Activated T-helper 1 cell treated with Interleukin-2 at 50 U/mL for 16 hours (primary cell): ENCODE data around the gene CNTNAP5.

Experiments
- DNase-seq: peaks from one replicate; pipeline ENCODE4 v3.0.0-alpha.2; 2020; ENCODE audit warnings: low read depth

The CNTNAP5 gene

DNA sequence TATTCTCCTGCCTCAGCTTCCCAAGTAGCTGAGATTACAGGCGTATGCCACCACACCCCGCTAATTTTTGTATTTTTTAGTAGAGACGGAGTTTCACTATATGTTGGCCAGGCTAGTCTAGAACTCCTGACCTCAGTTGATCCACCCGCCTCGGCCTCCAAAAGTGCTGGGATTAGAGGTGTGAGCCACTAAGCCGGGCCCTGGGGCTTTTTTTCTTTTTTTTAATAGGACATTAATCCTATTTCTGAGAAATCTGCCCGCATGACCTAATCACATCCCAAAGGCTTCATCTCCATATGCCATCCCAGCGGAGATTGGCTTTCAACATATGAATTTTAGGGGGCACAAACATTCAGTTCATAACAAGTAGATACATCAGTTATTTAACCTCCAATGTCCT, 128.6 kb downstream of the CNTNAP5 start:
- DNase-seq, result no peak

DNA sequence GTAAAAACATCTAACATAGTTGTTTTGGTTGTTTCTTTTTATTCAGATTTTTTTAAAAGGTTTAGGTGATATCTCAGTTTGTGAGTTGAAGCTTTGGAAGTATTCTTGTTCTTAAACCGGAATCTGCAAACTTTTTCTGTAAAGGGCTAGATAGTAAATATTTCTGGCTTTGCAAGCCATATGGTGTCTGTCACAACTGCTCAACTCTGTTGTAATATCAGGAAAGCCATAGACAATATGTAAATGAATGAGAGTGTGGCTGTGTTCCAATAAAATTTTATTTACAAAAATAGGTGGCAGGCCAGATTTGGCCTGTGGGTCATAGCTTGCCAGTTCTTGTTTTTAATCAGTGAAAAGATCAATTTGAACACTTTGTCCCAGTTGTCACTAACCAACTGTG, 134.1 kb downstream of the CNTNAP5 start:
- DNase-seq, result no peak

DNA sequence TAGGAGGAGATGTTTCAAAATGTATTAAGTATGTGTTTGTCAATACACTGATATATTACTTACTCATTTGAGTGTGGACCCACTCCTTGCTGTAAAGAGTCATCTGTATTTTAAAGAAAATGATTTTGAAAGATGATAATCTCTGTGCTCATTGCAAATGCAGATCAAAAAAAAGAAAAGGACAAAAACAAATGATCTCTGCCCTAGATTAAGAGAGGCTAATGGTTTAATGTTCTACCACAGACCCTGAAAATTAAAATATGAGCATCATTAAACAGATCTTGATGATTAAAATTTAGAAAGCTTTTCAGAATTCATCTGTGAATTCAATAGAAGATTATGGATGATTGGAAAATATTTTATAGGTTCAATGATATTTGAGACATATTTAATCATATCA, 136.5 kb downstream of the CNTNAP5 start:
- no peak for DNase-seq

DNA sequence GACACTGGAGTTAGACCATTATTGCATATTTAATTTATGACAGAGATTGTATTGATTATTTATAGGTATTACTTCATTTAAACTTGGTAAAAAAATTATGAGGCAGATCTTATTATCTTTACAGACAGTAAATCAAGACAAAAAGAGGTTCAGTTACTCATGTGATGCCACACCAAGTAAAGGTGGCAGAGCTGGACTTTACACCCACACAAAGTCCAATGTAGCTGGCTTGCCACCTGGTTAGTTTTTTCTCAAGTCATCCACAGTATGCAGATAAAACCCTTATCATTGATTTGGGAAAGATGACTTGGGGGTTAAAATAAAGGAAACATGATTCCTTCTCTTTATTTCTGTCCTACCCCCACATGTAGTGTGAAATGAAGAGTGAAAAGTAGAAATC, 137.2 kb downstream of the CNTNAP5 start:
- no peak for DNase-seq

DNA sequence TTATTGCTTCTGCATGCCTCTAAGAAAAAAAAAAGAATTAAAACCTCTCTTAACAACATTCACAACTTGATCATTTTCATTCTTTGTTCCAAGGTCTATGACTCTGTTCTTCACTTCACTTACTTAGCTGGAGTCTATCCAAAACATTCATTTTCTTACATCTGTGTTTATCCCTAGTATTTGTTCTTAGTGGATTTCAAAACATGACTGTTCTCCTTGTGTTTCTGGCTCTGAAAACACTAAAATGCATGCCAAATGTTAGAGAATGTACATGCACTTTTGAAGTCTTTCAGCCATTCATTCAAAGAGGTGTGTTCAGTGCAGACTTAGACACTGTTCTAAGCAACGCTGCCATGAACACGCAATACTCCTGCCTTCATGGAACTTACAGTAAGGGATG, 138.8 kb downstream of the CNTNAP5 start:
- DNase-seq, result no peak

DNA sequence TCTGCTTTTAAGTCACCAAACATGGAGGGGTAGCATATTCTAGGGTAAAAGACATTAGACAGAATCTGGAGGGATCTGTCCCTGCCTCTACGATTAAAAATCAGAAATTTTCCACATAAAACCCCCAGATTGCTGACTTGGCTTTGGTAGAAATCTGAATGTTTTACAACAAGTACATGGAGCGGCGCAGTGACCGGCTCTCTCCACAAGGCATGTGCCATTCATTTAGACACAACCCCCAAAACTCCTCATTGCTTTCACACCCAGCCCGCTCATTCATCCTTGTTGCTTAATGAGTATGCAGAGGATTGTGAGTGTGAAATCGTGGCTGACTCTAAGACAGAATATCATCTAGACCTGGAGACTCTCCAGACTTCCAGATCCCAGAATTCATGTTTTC, 140.6 kb downstream of the CNTNAP5 start:
- DNase-seq, result no peak

DNA sequence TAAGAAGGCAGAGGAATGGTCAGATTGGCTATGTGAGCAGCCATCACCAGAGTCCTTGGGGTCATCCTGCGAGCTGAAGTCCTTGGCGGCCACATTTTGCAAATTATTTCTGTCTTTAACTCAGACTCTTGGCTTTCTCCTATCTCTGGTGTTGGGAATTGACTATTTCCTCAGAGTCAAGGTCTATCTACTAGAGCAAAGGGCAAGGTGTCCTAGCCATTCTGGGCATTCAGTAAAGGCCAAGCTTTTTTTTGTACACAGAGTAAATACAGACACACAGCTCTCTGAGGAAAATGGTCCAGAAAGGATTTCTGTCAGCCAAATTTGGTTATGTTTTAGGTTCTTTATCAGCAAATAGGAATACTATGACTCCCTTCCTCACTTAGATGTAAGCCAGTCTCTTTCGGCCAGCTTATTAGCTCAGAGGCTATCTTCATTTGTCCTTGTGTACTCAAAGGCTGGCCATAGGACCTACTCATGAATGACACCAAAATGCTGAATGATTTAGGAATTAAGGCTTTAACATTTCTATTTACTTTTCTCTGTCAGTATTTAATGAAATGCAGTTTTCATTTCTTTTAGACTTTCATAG, 146.5 kb downstream of the CNTNAP5 start:
- DNase-seq, result no peak

DNA sequence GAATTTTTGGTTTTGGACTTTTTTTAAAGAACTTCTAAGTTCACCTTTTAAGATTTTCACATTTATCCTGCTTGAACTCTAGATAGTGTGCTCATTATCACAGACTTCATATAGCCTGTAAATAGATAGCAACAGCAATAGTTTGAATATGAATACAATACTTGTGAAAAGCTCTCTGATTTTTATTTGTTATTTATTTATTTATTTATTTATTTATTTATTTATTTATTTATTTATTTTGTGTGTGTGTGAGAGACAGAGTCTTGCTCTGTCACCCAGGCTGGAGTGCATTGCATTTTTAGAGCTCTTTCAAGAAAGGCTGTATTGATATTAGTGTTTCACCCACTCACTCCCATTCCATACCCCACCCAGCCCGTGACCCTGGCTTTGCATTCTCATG, 153.6 kb downstream of the CNTNAP5 start:
- no peak for DNase-seq

DNA sequence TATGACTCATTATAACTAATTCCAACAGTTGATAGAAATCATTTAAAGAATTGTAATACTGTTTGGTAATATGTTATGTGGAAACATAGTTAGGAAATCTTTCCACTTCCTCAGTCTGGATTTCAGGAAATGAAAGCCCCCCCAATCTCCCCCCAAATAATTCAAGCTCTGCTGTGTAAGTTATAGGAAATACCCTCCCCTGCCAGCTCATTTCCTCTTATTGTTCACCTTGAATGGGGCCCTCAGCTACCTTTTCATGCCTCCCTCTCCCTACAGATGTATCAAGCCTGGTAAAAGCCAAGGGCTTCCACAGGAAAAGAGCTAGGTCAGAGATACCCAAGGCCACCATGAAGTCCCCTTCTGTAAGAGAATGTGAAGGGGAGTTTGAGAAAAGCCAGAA, 155.5 kb downstream of the CNTNAP5 start:
- DNase-seq, result no peak

DNA sequence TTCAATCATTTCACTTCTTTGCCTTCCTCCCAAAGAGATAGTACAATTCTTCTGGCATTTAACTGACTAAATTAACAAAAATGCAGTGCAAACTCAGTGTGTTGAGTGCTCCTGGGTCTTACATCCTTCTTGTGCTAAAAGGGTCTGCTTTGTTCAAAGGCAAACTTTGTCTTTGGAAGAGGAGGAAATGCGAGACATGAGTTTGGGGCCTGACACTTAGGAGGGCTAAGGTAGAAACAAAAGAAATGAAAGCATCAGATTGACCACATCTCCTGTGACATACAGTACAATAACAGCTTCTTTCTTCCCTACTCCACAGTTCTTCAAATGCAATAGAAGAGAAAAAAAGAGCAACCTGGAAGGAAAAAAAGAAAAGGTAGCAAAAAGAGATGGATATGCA, 161.7 kb downstream of the CNTNAP5 start:
- no peak for DNase-seq

DNA sequence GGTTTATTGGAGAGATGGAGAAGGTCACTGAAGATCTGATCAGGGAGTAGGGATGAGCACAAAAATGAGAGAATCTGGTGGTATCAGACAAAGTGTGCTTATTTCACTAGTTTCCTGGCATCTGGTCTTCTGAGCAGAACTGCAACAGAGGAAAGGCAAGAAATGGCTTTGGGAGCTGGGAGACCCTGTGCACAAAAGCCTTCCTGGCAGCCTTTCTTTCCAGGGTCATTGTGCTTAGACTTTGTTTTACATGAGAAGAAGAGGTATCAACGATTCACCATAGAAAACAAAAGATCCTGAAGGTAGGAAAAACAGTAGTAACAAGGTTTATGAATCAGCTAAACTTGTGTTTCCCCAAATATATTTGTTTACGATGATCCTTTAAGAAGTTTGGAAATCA, 162.9 kb downstream of the CNTNAP5 start:
- DNase-seq, result no peak

DNA sequence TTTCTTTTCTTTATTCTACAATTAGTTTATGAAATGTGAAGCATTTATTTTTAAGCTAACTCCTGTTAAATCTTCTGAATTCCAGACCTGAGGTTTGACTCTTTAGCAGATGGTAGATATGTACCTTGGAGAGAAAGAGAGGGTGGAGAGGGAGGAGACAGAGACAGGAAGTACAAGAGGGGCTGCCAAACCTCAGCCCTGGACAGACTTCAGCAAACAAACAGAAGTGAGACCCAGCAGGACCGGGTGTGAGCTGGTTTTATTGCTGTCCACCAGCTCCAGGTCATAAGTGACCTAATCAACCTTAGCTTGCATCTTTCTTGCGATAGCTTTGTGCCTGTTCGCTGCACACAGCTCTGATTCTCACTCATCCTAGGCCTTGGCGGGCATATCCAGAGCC, 168.6 kb downstream of the CNTNAP5 start:
- no peak for DNase-seq

DNA sequence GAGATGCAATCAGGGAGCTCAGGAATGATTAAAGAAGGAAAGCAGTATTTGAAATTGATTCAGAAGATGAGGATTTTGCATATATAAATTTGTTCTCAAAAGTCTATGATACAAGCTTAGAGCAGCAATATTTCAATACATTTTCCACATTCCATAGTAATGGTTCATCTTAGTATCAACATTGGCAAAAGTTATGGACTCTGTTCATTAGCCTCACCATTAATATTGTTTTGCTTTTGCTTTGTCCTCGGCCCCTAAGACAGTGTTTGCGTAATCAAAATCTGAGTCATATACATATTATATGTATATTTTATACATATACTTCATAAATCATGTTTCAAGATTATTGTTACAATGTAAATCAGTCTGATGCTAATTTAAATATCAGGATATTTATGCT, 176.6 kb downstream of the CNTNAP5 start:
- DNase-seq, result no peak

DNA sequence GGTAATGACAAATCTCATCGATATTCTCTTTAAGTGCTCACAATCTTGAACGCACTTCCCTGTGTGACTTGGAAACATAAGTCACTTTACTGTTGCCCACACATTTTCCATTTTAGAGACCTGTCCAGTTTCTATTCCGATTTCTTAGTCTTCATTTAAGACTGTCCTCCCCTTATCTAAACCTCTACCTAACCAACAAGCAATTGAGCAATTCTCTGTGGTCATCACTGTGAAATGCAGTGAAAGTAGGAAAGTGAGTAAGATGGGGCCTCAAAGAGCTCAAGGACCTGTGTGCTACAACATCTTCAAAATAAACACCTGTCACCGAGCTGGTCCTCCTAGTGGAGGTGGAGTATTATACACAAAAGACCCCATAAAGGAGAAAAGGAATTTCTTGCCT, 184.4 kb downstream of the CNTNAP5 start:
- DNase-seq, result no peak

DNA sequence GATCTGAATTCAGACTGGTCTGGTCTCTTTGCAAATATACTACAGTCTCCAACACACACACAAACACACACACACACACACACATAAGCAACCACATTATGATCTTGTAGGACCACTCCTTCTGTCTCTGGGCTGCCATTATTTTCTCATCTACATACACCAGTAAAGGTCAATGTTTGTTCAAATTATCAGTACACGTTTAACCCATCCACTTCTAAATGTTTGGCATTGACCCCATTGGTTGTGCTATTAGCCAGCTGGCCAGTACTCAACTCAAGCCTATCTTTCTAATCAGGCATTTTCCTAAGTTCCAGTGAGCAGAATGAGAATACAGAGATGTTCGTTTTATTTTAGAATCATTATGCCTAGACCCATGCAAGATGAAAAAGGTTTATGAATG, 186.4 kb downstream of the CNTNAP5 start:
- no peak for DNase-seq

DNA sequence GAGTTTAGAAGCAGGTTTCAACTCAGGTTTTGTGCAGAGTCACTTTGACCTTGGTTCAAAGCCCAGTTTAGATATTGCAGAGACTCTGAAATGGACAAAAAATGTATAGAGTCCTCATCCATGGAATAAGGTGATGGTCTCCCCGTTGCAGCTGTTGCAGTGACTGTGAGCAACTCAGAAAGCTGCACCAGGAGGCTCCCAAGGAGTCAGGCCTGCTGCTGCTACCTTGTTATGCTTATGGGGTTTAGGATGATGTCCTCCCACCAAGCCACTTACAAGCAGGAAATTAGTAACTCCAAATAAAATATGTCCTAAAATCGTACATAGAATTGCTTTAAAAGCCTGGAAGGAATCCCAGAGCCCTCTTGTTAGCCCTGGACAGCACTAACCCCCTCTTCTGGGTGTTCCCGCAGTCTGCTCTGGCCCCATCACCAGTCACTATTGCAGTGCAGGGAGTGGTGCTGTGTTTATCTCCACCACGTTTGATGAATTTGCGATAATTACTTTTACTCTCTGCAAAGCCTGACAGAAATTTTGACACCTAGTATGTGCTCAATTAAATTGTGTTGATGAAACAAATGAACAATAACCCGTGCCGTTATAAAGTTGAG, 189.0 kb downstream of the CNTNAP5 start:
- no peak for DNase-seq

DNA sequence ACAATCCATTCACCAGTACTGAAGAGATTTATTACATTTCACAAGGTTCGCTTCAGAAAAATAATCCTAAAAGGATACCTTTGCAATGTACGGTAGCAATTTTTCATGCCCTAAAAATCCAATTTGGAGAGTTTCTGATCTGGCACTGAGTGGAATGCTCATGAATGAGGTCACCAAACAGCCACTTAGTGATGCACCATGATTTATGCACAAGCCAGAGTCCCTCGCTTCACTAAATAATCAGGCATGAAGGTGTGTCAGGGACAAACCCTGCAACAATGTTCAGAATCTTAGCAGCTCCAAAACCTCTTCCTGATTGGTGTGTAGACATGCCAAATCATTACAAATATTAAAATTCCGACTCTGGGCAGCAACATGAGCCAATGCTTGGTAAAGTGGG, 221.1 kb downstream of the CNTNAP5 start:
- DNase-seq, result no peak

DNA sequence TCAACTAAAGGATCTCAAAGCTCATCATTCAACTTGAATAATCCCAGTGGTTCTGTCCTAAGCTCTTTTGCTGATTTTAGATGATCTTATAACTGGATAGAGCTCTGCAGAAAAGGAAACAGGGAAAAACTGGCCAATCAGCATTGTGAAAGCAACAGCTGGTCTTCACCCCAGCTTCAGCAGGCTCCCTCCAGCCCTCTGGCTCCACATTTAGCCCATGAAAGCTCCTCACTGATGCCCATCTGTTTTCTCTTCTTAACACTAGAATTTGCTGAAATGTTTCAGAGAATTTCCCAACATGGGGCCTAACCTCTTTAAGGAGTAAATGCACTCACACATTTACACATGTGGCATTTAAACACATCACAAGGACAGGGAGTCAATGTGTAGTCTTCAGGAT, 223.3 kb downstream of the CNTNAP5 start:
- DNase-seq, result no peak

DNA sequence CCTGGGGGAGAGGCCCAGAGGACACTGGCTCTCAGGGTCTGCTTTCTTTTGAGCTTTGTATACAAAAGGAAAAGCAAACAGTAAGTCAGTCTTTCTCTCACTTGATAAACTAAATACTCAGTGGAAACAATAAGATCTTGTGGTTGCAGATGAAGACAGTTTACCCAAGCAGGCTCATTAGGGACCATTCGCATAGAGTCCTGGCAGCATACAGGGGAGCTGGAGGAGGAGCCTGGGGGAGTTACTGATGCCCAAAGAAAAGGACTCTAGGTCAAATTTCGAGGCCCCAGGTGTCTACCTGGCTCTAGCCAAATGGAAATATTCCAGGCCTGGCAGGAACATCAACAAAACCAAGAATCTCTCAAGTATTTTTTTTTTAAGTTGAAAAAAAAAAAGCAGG, 225.3 kb downstream of the CNTNAP5 start:
- no peak for DNase-seq

DNA sequence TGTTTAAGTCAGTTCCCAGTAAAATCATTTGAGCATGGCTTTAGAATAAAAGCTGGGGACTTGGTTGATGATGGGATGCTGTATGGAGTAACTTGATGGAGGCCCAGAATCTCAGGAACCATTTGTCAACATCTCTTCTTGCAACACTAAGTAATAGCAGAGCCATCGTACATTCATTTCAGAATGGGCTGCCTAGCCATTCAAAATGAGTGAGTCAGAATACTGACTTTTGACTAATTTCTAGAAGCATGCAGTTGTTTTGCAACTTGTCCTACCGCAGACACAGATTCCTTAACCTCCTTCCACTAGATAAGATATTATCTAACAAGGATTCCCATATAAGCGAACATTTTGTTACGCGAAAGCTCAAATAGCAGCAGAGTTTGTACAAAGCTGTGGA, 229.5 kb downstream of the CNTNAP5 start:
- no peak for DNase-seq

DNA sequence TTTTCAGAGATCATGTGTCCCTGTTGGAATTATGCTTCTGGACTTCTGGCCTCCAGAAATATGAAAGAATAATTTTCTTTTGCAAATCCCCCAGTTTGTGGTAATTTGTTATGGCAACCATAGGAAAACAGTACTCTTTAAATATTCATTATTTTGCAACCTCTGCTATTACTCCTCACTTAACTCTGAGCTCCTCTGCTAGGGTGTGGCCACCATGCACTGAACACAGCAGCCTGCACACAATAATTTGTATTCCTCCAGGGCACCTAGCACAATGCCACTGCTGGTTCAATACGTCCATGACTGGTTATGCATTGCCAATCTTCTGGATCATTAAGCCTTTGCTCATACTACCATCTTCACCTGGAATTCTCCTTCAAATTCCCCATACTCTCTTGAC, 232.0 kb downstream of the CNTNAP5 start:
- no peak for DNase-seq

DNA sequence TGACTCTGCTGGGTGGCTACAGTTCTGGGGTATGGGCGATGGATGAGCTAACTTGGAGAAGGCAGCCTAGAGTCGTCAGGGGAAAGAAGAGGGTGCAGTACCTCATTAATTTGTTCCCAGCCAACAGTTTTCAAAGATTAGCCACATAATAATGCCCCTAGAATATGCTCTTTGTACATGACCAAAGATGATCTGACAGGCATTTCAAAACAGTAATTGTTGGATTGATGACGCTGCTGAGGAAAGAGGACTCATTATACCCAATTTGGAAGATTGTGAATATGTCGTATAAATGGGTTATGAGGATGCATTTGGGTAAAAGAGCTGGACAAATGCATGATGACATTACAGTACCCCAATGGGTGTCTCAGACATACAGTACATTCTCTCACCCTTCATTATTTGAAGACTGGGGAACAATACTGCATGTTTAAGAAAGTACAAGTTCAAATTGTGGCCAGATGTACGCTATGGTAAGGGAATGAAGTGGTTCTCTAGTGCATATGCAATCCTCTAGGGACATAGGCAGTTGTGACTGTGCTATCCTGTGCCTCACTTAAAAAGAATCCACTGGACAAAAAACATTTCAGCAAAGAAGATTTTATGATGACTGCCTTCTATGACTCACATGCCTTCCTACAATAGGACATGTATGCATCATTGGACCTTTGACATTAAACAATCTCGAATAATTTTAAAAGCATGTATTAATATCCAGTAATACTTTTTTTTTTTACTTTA, 233.2 kb downstream of the CNTNAP5 start:
- no peak for DNase-seq

DNA sequence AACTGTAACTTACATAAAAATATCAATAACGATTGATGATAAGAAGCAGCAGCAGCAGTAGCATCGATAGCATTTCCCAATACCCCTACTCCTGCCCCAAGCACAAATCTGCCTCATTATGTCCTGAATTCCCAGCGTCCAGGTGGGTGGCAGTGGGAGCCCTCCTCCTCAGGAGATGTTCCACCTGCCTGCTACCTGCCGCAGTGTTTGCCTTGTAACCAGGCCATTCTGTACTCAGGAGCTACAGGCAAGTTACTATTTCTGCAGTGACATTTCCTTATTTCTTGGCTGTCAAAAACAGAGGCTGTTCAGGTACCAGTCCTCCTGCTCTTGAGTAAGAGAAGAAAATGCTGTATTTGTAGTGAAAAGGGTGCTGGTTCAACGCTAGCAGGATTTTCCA, 236.4 kb downstream of the CNTNAP5 start:
- no peak for DNase-seq

DNA sequence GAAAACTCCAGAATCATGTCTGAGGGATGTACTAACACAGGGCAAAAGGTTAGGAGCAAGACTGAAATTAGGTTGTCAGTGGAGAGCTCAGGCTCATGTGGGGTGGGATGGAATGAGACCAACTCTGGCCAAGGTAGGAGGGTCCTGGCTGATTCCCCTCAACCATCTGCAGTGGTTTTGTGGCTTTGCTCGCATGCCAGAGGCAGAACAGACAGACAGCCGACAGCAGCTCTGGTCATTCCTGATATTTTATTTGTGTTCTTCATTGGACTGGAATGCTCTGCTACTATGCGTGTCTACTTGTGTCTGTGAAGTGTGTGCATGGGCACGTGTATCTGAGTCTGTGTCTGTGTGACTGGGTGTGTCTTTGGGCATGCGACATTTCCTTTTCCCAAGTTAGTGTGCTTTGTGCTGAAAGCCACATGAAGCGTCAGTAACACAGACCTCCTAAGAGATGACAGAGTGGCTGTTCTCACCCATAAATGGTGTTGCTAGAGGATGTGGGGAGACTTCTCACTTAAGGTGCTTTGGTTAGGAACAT, 239.5 kb downstream of the CNTNAP5 start:
- no peak for DNase-seq
